Measurements from ENCODE around the gene GSDMA. TPM values are rescaled to one million over a fixed set of nuclear protein-coding genes. Genes with fewer than 3 reads are reported as not detected.

Gene GSDMA
- total RNA-seq, 1 donor from 2014 or later = not detected

- no peak overlapping the region for H3K4me3 Mint-ChIP-seq
- H3K27ac Mint-ChIP-seq (ENCODE audit: unreplicated experiment) = no peak overlapping the region
- H3K4me1 Mint-ChIP-seq = peaks cover 5% of the 10 kb centered on the region
- H3K27me3 Mint-ChIP-seq (ENCODE audit: low read depth) = no peaks in the 10 kb centered on the region
- peaks cover 10% of the 10 kb centered on the region for H3K36me3 Mint-ChIP-seq (ENCODE audit: low read depth)
- no peaks in the 10 kb centered on the region for H3K9me3 Mint-ChIP-seq
- no peak for DNase-seq (ENCODE audit: low read depth, low spot score)
- no peak for TF ChIP-seq CTCF (conservative IDR thresholded peaks at IDR 0.05)
Measured at GRCh38 chr17:40023590-40024292, 60.9 kb downstream of the GSDMA start.

- H3K9me3 Mint-ChIP-seq = no peaks in the 10 kb centered on the region
- DNase-seq (ENCODE audit: low read depth, low spot score) = no peak
- peaks cover 17% of the 10 kb centered on the region for H3K36me3 Mint-ChIP-seq (ENCODE audit: low read depth)
- TF ChIP-seq CTCF (conservative IDR thresholded peaks at IDR 0.05) = no peak
- no peak overlapping the region for H3K27ac Mint-ChIP-seq (ENCODE audit: unreplicated experiment)
- no peak overlapping the region for H3K4me3 Mint-ChIP-seq
- H3K4me1 Mint-ChIP-seq = no peaks in the 10 kb centered on the region
- no peaks in the 10 kb centered on the region for H3K27me3 Mint-ChIP-seq (ENCODE audit: low read depth)
Measured at GRCh38 chr17:40024901-40025300, 62.1 kb downstream of the GSDMA start.

- H3K4me1 Mint-ChIP-seq = no peaks in the 10 kb centered on the region
- peaks cover 17% of the 10 kb centered on the region for H3K36me3 Mint-ChIP-seq (ENCODE audit: low read depth)
Measured at GRCh38 chr17:40025559-40025958, 62.8 kb downstream of the GSDMA start.

GRCh38 chr17:40025991-40026815 lies 63.4 kb downstream of the GSDMA start:
- no peaks in the 10 kb centered on the region for H3K9me3 Mint-ChIP-seq
- H3K27ac Mint-ChIP-seq (ENCODE audit: unreplicated experiment) = no peak overlapping the region
- no peak for DNase-seq (ENCODE audit: low read depth, low spot score)
- no peak for TF ChIP-seq CTCF (conservative IDR thresholded peaks at IDR 0.05)
- no peak overlapping the region for H3K4me3 Mint-ChIP-seq
- peaks cover 17% of the 10 kb centered on the region for H3K36me3 Mint-ChIP-seq (ENCODE audit: low read depth)
- H3K27me3 Mint-ChIP-seq (ENCODE audit: low read depth) = no peaks in the 10 kb centered on the region
- H3K4me1 Mint-ChIP-seq = no peaks in the 10 kb centered on the region

More at GRCh38 chr17:40025559-40025958, 62.8 kb downstream of the GSDMA start:
- DNase-seq (ENCODE audit: low read depth, low spot score) = no peak
- Mint-ChIP-seq H3K4me3 (no peak overlapping the region), H3K27ac (ENCODE audit: unreplicated experiment) (no peak overlapping the region), H3K27me3 (ENCODE audit: low read depth) (no peaks in the 10 kb centered on the region), H3K9me3 (no peaks in the 10 kb centered on the region)
- TF ChIP-seq CTCF (conservative IDR thresholded peaks at IDR 0.05) = no peak

GRCh38 chr17:40026816-40027613 lies 64.2 kb downstream of the GSDMA start:
- Mint-ChIP-seq H3K27ac (ENCODE audit: unreplicated experiment) (no peak overlapping the region), H3K36me3 (ENCODE audit: low read depth) (peaks cover 15% of the 10 kb centered on the region), H3K9me3 (no peaks in the 10 kb centered on the region), H3K27me3 (ENCODE audit: low read depth) (no peaks in the 10 kb centered on the region), H3K4me3 (no peak overlapping the region), H3K4me1 (no peaks in the 10 kb centered on the region)
- DNase-seq (ENCODE audit: low read depth, low spot score) = peak; percentile 74
- peak; percentile 94 for TF ChIP-seq CTCF (conservative IDR thresholded peaks at IDR 0.05)
